Upper lobe of left lung (tissue), 4 donors: ENCODE data around the gene USP10.

Source experiments
- EP300 ChIP-seq, 4 donors: sonication (generic); formaldehyde crosslinking; IDR thresholded peaks; one replicate each; pipeline ENCODE4 v1.5.1; 2017; ENCODE audit warnings: antibody characterized with exemption in 4 of 4, control low read depth in 2 of 4
- POLR2A ChIP-seq, 4 donors: fragments of 450-650 bp; IDR thresholded peaks; one replicate each; pipeline ENCODE4 v1.5.1; 2016 to 2017; ENCODE audit warnings: antibody characterized with exemption in 4 of 4, mild to moderate bottlenecking in 2 of 4
- TF ChIP-seq, protein P1 (sequence below), 6 experiments: fragments of 450-650 bp in 4 of 6; fragments of 200-600 bp in 2 of 6; sonication (generic) in 2 of 6; IDR thresholded peaks; one replicate each; pipeline ENCODE4 v1.5.1; 2016 to 2019; ENCODE audit warnings: antibody characterized with exemption in 6 of 6

DNA sequence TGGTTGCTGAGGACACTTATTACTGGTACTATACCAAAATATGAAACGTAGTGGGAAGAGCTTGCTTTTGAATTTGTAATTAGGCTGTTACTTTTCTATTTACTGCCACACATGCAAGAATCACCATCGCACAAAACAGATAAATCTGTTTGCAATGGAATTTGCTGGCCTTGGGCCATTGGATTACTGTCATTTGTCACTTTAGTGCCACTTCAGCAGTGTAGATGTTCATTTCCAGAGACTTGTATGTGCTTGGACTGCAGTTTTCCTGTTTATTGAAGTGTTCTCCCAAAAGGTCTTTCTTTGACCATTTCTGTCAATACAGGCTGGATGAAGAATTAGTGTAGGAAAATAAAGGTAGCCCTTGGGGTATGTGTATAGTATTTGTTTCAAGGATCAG lies 4.5 kb downstream of the USP10 start:
- TF ChIP-seq, protein P1, sequence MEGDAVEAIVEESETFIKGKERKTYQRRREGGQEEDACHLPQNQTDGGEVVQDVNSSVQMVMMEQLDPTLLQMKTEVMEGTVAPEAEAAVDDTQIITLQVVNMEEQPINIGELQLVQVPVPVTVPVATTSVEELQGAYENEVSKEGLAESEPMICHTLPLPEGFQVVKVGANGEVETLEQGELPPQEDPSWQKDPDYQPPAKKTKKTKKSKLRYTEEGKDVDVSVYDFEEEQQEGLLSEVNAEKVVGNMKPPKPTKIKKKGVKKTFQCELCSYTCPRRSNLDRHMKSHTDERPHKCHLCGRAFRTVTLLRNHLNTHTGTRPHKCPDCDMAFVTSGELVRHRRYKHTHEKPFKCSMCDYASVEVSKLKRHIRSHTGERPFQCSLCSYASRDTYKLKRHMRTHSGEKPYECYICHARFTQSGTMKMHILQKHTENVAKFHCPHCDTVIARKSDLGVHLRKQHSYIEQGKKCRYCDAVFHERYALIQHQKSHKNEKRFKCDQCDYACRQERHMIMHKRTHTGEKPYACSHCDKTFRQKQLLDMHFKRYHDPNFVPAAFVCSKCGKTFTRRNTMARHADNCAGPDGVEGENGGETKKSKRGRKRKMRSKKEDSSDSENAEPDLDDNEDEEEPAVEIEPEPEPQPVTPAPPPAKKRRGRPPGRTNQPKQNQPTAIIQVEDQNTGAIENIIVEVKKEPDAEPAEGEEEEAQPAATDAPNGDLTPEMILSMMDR (IDR thresholded peaks at IDR 0.05), result no peak
- TF ChIP-seq POLR2A (IDR thresholded peaks at IDR 0.05) (no peak), EP300 (IDR thresholded peaks at IDR 0.05) (no peak)
